ENCODE results near the gene STIM1.
"Not testable (repeated sequence)": the region's sequence is repeated elsewhere in the genome, so short reads cannot be mapped to it uniquely, and the experiment has no call there.

STIM1 gene

GRCh38 chr11:4049006-4049405 is 193.5 kb downstream of the STIM1 start:
- no peak for DNase-seq (ENCODE audit: insufficient read length, low spot score)
- no peak for FAIRE-seq

DNA sequence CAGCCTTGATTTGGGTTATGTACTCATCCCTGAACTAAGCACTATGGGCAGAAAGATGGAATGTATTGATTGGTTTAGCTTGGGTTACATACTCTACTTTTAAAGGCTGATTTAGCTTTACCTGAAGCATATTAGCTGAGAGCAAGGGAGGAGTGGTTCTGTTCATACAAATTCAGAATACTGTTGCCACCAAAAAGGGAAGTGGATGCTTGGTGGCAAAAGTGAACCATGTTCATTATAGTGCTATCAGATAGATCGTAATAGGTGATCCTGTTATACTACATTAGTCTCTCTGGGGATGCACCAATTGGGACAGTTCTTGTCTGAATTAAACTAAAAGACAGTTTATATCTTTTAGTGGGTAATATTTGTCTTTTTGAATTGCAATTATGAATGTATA is 194.7 kb downstream of the STIM1 start:
- FAIRE-seq: no peak
- no peak for DNase-seq (ENCODE audit: insufficient read length, low spot score)

- DNase-seq (ENCODE audit: insufficient read length, low spot score); FAIRE-seq: not testable (repeated sequence)
Measured at GRCh38 chr11:4053200-4053599, 197.7 kb downstream of the STIM1 start.

GRCh38 chr11:4054643-4055042 is 199.2 kb downstream of the STIM1 start:
- no peak for DNase-seq (ENCODE audit: insufficient read length, low spot score)
- no peak for FAIRE-seq

GRCh38 chr11:4059424-4059823 is 204.0 kb downstream of the STIM1 start:
- no peak for FAIRE-seq
- no peak for DNase-seq (ENCODE audit: insufficient read length, low spot score)

DNA sequence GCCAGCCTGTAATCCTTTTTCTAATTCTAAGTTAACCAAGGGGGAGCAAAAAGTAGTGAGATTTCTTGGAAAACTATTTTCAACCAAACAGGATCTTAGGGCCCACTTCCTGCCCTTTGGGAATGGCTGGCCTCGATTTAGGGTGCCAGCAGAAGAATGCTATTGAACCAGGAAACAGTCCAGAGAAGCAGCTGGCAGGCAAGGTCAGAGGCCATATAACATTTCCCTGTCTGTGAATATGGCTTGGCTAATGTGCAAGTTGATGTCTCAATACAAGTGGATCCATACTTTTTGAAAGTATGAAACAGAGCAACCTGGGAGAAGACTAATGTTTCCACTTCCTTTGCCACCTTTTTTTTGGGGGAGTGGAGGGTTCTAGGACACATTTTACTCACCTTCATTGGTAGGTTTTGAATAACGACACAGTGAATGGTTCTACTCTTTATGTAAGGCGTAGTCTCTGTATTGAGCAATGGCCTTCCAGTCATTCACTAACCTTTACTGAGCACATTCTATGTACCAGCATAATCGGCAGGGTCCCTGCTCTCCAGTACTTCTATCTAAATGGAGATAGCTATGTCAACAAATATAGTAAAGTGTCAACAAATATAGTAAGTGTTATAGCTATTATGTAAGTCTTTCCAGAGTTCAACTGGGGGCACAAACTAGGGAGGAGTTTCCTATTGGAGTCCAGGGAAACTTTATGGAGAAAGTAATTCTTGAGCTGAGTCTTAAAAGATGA is 204.9 kb downstream of the STIM1 start:
- DNase-seq (ENCODE audit: insufficient read length, low spot score) (no peak), FAIRE-seq (no peak)

- no peak for FAIRE-seq
Measured at GRCh38 chr11:4061700-4062099, 206.2 kb downstream of the STIM1 start.

GRCh38 chr11:4063348-4063747 is 207.9 kb downstream of the STIM1 start:
- DNase-seq (ENCODE audit: insufficient read length, low spot score): no peak
- FAIRE-seq: no peak

More at GRCh38 chr11:4061700-4062099, 206.2 kb downstream of the STIM1 start:
- no peak for DNase-seq (ENCODE audit: insufficient read length, low spot score)

GRCh38 chr11:4064278-4064955 is 209.0 kb downstream of the STIM1 start:
- FAIRE-seq (no peak), DNase-seq (ENCODE audit: insufficient read length, low spot score) (no peak)

DNA sequence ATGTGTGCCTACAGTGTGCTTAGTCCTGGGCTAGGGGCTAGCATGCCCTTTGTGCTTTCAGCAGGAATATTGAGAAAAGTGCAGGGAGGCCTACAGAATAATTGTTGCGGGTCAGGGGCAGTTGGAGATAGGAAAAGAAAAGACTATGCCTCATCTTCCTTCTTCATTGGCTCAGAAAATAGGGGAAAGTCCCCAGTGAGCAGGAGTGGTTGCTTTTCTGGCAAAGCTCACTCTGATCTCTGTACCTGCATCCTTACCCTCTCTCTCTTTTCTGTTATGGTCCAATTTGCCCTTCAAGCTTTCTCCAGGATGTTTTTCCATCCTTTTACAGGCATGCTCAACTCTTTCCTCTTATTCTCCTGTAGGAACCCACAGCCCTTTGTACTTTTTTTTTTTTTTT is 209.6 kb downstream of the STIM1 start:
- FAIRE-seq (no peak), DNase-seq (ENCODE audit: insufficient read length, low spot score) (no peak)

DNA sequence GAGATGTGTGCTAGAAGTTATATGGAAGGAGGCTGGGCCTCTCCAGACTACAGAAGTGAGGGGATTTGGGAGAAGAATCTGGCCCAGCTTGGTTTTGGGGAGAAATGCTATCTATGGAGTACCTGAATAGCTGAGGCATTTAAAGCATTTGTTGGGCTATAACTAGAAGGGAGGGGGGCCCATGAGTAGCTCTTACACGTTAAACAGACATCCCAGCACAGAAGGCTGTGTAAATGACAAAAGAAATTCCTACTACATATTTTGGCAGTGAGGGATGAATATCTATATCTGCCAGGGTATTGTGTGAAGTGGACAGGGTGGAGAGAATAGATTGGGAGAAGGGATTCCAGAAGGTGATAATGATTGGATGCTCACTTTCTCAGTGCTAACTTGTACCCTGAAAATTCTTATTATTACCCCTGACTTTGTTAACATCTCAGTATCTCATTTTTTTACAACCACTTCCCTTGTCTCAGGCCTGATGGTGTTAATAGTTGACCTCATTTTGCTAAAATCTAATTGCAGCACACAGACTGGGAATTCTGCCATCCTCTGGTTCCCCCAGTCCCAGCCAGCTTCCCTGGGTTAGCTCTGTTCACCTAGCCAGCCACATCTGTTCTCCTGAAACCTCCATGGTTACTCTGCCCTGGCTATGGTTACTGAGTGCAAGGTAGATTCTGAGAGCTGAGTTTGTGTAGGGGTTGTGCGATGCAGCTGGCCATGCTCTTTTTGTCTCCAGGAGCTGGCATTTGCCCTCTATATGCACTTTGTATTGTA is 210.3 kb downstream of the STIM1 start:
- DNase-seq (ENCODE audit: insufficient read length, low spot score) (no peak), FAIRE-seq (no peak)

DNA sequence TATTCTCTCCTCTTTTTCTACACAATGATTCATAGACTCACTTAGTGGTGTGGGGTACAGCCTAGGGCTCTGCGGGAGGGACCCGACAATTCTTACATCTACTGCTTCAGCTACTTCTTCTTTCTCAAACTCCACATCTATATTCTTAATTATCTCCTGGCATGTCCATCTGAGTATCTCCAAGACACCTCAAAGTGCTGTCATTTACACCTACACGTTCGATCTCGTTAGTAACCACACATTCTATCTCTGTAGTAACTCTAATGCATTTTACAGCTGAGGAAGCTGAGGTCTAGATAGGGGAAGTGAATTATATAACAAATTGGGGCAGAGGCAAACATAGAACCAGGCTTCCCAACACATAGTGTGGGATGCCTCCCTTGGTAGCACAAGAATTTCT is 211.4 kb downstream of the STIM1 start:
- DNase-seq (ENCODE audit: insufficient read length, low spot score) (no peak), FAIRE-seq (no peak)

DNA sequence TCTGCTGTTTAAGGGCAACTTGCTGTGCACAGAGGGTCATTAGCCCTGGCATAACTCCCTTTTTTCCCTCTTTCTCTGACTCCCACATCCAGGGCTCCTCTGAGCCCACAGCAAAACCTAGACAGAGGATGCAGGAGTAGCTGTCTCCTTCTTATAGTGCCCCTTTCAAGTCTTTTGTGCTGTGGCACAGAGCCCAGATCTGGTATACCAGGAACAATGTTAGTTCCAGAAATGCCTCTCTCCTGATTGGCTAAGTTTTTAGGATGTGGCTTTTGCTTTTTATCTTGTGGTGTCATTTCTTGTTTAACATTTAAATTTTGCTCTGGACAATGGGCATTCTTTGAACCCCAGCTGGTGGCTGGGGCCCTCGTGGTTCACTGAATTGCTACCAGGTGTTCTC is 213.5 kb downstream of the STIM1 start:
- no peak for FAIRE-seq

GRCh38 chr11:4071325-4071724 is 215.9 kb downstream of the STIM1 start:
- no peak for DNase-seq (ENCODE audit: insufficient read length, low spot score)
- no peak for FAIRE-seq

More for the DNA sequence above, 213.5 kb downstream of the STIM1 start:
- DNase-seq (ENCODE audit: insufficient read length, low spot score): no peak

DNA sequence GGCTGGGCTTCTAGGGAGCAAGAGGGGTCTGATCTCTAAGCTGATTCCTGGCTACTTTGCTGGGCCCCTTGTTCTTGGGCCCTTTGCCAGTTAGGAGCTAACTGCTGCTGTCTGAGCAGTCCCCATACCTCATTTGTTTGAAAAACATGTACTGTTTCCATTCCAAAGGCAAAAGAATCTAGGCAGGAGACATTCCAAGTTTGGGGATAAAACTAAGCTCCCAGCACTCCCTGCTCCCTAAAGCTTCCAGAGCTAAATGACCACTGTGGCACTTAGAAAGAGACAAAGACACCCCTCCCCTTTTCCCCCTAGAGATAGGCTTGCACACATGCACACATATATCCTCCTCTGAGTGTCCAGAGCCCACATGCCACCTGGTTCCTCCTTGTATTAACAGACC is 216.4 kb downstream of the STIM1 start:
- DNase-seq (ENCODE audit: insufficient read length, low spot score): no peak
- no peak for FAIRE-seq

GRCh38 chr11:4072668-4073285 is 217.3 kb downstream of the STIM1 start:
- FAIRE-seq (peak; percentile 97), DNase-seq (ENCODE audit: insufficient read length, low spot score) (peak; percentile 47)

- FAIRE-seq (no peak), DNase-seq (ENCODE audit: insufficient read length, low spot score) (no peak)
Measured at GRCh38 chr11:4074266-4074665, 218.8 kb downstream of the STIM1 start.

DNA sequence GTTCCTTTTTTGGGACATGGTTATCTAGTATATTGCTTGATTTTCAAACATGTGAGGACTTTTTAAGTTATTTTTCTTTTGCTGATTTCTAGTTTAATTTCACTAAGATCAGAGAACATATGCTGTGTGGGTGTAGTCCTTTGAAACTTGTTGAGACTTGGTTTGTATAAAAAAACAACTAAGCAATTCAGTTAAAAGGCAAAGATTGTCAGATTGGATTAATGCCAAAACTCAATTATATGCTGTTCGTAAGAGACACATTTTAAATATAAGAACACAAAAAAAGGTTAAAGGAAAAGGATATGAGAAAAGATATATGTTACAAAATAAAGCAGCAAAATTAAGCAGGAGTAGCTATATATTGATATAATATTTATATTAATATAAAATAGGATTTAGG is 221.3 kb downstream of the STIM1 start:
- FAIRE-seq: no peak
- no peak for DNase-seq (ENCODE audit: insufficient read length, low spot score)

GRCh38 chr11:4083198-4083597 is 227.7 kb downstream of the STIM1 start:
- no peak for FAIRE-seq
- no peak for DNase-seq (ENCODE audit: insufficient read length, low spot score)

GRCh38 chr11:4084406-4085125 is 229.1 kb downstream of the STIM1 start:
- DNase-seq (ENCODE audit: insufficient read length, low spot score): no peak
- no peak for FAIRE-seq

All from GM19239 (cell line).